HG03066 (cell line): ENCODE measurements around the gene PRR7.

Source experiments
- ATAC-seq: cut with Tn5 transposase; IDR thresholded peaks from one replicate; pipeline ENCODE4 v1.9.1; 2021; ENCODE audit warnings: low read depth; ENCODE audit not compliant: unreplicated experiment

PRR7 gene

GRCh38 chr5:177495243-177496060, 48.8 kb downstream of the PRR7 start:
- no peak for ATAC-seq

GRCh38 chr5:177496070-177496726, 49.6 kb downstream of the PRR7 start:
- ATAC-seq: no peak

DNA sequence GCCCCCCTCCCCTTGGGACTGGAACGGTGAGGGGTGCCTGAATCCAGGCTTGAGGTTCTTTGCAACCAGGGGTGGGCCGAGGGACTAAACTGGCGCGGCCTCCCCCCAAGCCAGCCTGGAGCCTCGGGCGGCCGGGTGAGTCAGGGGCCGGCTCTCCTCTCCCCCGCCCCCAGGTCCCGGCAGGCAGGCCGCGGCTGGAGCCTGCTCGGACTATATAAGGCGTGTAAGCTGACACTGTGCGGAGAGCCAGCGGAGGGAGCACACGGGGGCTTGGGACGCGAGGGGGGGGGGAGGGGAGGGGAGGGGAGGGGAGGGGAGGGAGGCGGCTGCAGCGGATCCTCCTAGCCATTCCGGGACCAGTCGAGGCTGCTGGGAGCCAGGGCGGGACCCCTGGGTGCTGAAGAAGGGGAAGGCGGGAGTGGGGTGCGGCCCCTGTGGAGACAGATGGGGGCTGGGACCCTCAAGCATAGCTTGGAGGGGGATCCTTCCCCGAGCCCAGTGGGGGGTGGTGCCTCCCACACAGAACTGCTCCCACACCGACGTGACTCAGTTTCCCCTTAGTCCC, 50.2 kb downstream of the PRR7 start:
- no peak for ATAC-seq

GRCh38 chr5:177497292-177498012, 50.8 kb downstream of the PRR7 start, which contains the start of gene PDLIM7:
Gene PDLIM7 (minus strand): TSS chr5:177497604. CDS start chr5:177496512, 1,092 bp downstream.
- ATAC-seq: peak; percentile 69

- ATAC-seq: peak; percentile 14
Measured at GRCh38 chr5:177498013-177498787, 51.6 kb downstream of the PRR7 start.

- ATAC-seq: no peak
Measured at GRCh38 chr5:177499842-177500241, 53.2 kb downstream of the PRR7 start.

- no peak for ATAC-seq
Measured at GRCh38 chr5:177500685-177501522, 54.3 kb downstream of the PRR7 start.

DNA sequence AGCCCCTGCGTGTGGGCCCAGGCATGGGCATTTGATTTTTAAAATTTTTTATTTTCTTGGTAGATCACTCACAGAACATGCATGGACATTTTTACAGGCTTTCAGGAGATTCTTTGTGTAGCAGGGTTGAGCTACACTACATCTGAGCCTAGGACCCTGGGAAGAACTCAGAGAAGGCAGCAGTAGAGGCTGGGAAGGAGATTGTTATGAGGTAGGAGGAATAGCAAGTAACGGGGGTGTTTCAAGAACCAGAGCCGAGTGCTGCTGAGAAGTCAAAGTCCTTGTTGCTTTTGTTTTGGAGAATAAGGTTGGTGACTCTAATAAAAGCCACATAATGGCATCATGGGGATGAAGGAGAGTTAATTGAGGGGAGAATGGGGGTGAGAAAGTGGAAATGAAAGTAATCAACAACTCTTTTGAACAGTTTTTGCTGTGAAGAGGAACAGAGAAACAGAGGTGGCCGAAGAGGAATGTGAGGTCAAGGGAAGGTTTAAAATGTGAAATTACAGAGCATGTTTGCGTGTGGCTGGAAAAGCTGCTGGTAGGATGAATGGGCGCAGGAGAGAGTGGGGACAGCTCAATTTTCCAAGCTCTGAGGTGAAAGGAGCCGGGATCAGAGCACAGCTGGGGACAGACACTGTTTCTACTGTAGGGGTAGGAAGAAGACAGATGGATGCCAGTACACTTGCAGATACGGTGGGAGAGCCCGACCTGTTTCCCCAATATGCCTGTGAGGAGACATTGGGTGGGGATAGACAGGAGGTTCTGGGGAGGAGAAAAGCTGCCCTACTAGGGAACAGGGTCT, 55.5 kb downstream of the PRR7 start:
- no peak for ATAC-seq

DNA sequence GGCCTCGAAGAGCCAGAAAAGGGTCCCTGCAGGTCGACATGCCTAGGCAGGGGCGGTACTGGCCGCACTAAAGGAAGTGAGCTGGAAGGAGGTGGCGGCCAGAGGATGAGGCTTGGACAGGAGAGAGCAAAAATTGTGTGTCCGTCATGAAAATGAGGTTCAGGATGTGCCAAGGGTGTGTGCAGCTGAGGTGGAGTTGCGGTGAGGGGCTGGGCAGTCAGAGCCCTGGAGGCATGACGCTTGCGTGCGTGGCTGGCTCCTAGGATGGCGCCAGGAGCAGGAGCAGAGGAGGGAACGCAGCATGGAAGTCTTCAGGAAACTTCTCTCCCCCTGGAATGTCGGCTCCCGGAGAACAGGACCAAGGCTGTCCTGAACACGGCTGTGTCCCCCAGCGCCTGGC, 56.3 kb downstream of the PRR7 start:
- ATAC-seq: no peak

DNA sequence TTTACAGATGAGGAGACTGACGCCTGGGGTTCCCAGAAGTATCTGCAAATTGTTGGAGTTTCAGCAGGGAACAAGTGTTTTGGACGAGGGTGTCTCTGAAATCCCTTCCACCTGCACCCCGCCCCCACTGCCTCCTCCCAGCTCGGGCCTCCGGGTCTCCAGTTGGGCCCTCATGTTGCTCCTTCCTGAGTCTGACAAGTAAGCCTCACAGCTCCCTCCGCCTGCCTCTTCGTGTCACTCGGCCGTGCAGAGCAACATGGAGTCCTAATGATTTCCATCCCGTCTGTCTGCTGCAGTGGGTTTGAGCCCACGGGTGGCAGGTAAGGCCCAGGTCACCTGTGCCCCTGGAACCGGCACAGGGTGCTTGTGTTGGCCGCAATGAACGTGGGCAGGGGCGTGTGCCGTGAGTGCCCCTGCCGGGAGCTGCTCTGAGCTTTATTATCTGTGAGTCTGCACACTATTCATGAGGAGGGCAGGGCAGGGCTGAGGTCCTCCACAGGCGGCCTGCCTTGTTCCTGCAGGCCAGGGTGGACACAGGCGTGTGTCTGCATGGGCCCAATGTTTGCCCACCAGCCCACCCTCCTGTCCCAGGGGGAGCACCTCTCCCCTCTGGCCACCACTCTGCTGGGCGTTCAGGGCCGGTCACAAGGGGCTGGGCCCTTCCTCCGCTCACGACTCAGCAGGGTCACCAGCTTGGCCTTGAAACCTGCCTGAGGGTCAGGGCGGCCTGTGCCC, 56.9 kb downstream of the PRR7 start:
- ATAC-seq: no peak

DNA sequence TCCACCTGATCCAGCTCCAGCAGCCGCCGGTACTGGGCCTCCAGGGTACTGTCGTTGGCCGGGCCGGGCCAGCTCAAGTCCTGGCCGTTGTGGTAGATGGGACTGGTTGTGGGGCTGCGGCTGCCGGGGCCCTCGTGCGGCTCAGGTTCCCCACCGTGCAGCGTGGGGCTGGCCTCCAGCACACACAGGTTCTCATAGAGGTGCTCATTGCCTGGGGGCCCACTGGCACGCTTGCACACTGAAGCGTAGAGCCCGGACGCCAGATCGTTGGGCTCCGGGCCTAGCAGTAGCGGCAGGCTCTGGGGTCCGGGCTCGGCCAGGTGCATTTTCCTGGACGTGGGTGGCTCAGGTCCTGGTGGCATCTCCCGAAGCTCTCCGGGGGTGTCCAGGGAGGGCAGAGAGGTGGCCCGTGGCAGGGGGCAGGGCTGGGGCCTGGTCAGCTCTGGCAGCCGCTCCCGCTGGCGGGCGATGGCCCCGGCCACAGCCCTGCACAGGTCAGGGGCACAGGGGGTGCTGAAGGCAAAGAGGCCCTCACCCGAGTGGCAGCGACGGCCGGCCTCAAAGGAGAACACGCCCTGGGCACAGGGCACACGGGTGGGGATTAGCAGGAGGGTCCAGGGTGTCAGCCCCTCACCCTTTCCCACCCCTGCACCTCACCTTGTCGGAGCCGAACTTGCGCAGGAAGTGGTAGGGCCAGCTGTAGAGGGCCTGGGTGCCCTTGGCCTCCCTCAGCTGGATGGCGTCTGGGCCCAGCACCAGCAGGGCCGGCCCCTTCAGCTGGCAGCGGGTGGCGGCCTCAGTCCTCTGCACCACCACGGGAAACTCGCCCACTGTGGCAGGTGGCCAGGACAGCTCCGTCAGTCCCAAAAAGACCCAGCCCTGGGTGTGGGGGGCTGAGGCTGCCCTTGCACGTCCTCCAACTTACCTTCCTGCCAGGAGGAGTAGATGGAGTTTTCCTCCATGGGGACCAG, 57.8 kb downstream of the PRR7 start:
- ATAC-seq: no peak

GRCh38 chr5:177505075-177505474, 58.5 kb downstream of the PRR7 start:
- no peak for ATAC-seq
